NCI-H2227 (cell line): Measurements from ENCODE around the gene CLDN24.
A peak's percentile ranks its signal among the peaks of the same experiment; 100 is the strongest.

Experiments
- DNase-seq: peaks from one replicate; lab custom pipeline; 2025; ENCODE audit not compliant: unreplicated experiment; lab: John Stamatoyannopoulos, UW

The CLDN24 gene

DNA sequence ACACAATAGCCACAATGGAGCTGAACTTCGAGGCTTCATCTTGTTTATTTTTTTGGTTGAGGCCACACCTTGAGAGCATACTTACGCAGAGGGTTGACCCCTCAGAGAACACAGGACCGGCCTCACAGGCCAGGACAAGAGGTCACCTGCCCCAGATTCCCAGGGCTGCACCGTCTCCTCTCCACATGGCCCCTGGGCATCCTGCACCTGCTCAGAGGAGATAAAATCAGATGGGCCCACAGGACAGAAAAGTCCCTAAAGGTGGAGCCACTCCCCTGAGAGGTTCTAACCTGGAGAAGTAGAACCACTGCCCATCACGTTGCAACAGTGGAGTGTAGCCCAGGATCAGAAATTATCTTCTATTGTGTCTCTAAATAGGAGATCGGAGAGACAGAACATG, 1.1 kb upstream of the CLDN24 start:
- DNase-seq, result no peak

DNA sequence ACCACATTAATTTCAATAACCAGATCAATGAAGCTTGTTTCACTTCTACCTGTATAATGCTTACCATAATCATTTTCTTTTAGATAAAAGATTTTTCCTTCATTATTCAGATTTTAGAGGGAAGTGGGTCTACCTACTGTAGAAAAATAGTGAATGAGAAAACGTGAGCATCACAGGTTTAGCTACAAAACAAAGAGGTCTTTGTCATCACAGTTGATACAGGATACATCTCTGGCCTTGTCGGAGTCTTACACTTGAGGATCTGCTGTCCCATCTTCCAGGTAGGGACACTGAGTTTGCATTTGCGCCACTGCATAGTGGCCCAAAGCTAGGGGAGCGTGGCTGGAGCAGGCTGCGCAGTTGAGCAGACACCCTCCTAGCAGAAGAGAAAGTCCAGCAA, 710 bp downstream of the CLDN24 start:
- DNase-seq, result no peak

DNA sequence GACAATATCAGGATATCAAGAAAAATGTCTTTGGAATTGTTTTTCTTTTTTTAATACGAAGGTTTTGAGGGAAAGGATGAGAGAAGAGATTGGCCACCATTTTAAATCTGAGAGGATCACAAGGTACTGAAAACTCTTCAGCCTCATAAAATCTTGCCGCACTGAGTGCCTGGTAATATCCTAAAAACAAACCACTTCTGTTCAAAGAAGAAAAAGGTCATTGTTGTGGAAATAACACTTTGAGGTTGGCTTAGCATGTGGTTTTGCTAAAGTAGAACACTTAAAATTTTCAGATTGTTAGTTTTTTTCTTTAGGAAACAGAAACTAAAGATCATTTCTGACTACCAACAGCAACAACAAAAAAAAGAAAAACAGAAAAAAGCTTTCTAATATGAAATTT, 1.1 kb downstream of the CLDN24 start:
- no peak for DNase-seq

DNA sequence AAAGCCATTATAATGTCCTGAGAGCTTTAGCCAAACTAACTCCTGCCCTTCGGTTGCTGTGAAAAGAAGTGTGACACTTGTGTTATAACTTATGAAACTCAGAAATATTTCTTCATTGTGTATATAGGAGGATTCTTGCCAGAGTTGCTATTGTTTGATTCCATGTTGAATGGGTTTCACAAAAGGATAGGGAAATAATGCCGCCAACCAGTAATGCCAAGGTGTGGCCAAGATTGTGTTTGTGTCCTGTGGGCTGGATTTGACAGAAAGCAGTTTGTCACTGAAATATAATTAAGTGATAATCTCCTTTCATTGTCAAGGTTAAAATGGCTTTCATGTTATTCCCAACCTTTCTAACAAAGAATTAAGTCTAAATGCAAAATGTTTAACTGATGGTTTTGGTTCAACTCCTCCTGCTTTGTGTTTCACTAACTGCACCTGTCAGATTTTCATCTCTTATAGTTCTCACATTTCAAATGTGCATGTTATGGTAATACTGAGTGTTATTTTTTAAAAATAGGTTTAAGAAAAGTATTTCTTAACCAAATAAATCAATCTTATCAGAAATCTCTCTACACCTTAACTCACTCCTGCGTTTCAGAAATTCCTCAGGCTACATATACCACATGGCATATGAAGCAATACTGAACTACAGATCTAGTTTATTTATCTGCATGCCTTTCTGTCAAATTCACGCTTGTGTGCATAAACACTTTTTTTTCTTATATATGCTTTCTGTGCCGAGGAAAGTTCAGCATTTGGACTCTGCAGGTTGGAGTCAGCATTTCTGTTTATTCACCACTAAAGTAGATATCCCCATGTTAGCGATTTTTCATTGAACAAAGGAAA, 1.8 kb downstream of the CLDN24 start, which contains the start of gene CLDN22:
CLDN22 (minus strand) TSS at position 66 of the 849 bp plus-strand sequence; CDS start at position 8, 58 bp downstream.
- DNase-seq, result no peak

DNA sequence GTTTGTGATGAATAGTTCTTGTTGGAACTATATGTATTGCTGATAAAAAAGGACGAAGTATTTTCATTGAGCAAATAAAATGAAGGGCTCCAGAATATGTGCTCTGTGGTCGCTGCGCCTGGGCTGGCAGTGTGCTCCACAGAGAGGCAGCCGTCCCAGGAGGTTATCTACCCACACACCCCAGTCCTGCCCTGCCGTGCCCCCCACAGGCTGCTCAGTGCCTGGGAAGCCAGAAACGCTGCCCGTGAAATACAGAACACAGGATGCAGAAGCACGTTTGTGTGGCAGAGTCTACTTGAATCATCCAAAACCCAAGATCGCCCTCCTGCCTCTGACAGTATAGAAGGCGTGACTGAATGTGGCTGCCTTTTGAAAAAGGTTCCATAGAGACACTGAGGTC, 3.6 kb downstream of the CLDN24 start:
- DNase-seq, result no peak

DNA sequence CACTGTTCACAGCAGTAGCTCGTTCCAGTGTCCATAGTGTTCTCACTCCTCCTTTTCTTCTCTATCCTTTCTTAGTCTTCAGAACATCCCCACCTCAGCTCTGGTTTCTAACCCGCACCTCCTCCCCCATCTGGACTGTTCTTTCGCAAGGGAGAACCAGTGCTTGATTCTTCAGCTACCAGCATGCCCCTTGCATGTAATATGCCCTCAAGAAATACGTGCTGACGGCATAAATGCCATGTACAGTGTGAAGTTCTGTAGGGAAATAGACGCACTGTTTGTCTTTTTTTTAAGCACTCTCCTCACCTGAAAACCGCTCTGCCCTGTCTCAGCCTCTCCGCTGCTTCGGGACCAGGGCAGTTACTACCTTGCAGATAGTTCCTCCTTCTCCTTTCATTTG, 7.4 kb downstream of the CLDN24 start:
- no peak for DNase-seq

DNA sequence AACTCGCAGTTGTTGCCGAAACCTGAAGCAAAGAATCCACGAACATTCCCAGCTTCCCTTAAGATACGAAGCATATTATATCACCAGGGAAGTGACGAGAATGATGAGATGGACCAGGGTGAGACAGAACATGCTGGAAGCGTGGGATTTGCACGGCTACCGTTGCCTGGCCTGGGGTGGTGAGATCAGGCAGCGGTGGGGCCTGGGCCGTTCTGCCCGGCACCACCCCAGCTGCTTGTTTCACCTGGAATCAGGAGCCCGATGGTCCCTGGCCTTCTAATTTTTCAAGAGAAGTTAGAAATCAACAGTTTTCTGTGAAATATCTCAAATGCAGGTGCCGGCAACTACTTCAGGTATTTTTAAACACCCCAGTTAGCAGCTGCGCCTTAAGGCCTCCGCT, 7.9 kb downstream of the CLDN24 start:
- DNase-seq, result no peak

DNA sequence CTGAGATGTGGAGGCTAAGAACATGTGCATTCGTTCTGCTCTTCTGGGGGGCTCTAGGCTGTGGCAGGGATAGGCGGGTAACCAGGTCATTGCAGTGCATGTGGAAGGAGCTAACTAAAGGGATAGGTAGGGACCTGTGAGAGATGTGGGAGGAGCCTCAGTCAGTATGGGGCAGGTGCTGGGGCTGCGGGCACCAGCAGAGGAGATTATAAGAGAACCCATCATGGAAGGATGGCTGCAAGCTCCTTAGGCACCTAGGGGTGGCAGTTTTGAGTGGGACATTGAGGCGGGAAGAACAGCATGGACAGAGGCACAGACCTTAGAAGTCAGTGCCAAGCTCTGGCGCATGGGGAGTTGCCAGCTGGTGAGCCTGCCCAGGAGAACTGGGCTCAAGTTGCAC, 9.4 kb downstream of the CLDN24 start:
- no peak for DNase-seq

DNA sequence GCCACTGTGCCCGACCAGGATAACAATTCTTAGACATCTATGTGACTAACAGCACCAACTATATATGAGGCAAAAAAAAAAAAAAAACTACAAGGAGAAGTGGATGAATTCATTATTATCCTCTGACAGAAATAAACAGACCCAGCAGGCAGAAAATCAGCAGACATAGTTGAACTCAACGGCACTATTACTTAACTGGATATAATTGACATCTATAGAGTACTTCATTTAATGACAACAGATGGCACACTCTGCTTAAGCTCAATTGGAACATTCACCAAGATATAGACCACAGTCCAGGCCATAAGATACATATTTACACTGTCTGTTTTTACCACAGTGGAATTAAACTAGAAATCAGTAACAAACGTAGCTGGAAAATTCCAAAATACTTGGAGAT, 15.4 kb downstream of the CLDN24 start:
- DNase-seq, result peak; percentile 50

DNA sequence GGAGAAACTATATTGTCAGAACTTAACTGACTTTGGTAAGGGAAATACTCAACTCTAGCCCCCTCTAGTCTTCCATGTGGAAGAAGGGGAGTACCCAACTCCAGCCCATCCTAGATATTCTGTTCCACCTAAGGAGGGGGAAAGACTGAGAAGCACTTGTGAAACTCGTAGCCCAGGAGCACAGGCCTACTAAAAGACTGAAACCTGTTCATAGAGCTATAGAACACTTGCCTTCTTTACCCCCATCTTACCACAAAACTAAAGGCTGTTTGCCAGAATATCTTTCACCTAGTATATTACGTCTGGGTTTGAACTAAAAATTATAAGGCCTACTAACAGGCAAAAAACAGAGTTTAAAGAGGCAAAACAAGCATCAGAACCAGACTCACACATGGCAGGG, 17.7 kb downstream of the CLDN24 start:
- no peak for DNase-seq

DNA sequence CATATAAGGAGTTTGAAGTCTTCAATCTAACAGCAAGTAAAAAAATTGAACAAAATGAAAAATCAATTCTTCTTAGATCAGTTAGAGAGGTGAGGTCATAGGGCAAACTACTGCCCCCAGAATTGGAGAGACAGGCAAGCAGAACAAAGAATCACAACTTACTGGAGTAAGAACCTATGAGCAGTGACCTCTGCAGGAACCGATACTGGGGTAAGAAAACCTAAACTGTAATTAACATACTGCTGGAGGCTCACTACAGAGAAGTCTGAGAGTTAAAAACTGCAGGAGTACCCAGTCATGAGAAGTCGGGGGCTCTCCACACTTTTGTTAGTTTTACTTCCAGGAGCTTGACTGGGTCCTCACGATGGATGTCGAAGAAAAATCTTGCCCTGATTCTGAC, 18.2 kb downstream of the CLDN24 start:
- DNase-seq, result no peak

DNA sequence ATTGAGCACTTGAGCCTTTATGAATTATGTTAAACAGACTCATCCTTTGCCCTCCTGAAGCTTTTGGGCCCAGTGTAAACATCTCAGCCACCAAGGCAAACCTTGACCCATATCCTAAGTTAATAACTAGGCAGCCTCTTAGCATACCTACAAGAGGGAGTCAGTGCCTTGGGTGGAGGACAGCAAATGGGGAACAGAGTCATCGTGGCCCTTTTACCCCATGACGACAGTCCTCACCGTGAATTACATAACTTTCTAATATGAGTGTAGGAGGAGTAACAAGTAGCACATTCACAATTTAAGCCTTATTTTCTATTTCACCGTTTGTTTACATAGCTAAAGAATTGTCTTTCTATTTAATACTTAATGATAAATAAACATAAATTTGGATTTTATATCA, 18.9 kb downstream of the CLDN24 start:
- no peak for DNase-seq

DNA sequence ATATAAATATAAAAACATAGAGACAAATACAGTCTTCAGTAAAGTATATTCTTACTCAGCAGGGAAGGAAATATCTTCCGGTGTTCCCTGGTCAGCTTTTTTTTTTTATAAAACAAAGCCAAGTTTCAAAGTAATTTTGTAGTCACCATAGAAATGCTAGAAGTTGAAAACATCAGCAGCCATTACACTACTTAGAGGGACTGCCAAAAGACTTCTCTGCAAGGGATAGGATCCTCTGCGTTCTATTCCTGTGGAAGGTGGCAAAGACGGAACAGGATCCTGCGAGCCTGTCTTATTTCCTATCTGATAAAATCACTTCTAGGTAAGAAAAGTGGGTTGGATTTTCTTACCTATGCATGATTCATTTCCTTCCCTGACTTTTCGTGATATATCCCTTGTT, 21.6 kb downstream of the CLDN24 start:
- no peak for DNase-seq

DNA sequence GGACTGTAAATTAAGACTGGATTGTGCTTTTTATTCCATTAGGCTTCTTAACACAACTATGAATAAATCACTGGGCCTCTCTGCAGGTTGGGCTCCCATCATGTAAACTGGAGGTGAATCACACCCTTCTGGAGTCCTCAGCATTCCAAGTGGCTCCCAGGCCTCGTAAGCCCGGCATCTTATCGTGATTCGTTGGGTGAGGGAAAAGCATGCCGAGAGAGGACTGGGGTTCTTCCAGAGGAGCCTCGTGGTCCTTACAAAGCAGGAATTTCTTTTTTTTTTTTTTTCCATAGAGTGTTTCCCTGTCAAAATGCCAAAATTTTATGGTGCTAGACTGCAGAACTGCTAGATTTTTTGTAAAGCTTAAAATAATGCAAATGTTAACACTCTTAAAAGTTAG, 22.2 kb downstream of the CLDN24 start:
- DNase-seq, result peak; percentile 0

DNA sequence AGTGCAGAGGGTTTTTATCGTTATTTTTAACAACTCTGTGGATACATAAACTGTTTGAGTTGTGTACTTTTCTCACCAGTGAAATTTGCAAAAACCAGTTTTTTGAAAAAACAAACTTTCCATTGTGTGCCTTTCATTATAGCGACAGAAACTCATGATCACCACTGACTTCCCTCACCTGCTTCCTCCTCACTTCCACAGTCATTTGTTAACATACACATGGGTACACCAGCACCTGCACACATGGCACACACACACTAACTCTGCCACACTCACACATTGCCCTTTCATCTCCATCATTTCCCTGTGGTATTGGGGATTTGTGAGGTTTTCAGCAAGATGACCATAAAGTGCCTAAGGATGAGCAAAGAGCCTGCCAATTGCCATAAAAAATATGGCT, 22.8 kb downstream of the CLDN24 start:
- no peak for DNase-seq

DNA sequence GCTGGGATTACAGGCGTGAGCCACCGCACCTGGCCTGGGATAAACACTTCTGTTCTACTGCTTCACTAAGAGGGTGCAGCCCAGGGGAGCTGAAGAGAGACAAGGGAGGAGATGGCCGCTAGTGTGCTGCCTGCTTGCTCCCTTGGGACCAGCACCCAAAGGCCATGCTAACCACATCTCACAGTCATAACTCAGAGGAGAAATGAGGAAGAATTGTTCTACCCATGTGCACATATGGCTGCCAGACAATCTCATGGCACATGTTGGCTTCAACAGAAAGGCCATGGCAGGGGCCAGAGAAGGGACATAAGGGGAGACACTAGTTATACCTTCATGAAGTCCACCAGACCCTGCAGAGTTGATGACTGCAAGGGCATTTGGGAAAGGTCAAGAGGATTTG, 24.6 kb downstream of the CLDN24 start:
- no peak for DNase-seq

DNA sequence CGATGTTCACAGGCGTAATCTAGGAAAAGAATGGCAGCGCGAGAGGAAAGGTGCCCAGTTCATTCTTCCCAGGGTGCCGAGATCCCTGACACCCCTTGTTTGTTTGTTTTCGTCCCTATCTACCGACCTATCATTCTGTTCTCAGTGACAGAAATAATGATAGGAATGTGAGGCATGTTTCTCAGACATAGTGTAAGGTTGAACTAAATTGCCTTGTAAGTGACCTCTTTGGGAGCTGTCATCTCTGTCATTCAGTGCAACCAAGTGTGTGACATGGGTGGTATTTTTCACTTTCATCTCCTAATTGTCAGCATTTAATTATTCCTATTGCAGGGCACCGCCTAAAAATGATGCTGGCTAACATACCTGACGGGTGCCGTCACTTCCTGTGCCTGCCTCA, 26.5 kb downstream of the CLDN24 start:
- no peak for DNase-seq

DNA sequence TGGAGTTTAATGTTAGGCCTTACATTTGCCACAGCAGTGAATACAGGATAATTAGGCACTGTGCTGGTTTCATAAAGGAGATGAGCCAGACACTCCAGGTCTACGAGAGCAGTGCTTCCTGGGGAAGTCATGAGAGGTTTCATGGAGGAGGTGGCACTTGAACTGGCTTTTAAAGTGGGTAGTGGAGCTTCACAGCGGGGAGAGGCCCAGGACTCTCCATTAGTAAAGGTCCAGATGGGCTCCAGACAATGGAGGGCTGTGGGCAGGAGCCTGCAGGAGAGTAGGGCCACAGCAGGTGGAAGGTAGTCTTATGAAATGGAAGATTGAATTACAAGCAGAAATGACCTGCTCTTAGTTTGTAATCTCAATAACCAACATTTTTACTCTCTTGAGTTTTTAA, 31.2 kb downstream of the CLDN24 start:
- peak; percentile 9 for DNase-seq

DNA sequence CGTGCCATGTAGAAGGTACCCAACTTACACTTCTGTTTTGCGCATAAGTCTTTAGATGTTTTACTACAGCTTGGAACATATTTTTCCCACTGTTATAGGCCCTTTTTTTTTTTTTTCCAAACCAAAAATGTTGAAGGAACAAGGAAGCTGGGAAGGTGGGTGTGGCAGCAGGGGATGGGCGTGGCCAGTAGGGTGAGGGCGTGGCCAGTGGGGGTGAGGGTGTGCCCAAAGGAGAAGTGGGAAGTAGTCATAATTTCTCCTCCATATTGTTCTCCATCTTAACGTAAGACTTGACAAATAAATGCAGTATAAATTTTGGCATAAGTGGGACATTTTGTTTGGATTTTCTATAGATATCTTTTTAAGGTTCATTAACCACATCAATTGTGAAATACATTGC, 32.5 kb downstream of the CLDN24 start:
- peak; percentile 2 for DNase-seq

DNA sequence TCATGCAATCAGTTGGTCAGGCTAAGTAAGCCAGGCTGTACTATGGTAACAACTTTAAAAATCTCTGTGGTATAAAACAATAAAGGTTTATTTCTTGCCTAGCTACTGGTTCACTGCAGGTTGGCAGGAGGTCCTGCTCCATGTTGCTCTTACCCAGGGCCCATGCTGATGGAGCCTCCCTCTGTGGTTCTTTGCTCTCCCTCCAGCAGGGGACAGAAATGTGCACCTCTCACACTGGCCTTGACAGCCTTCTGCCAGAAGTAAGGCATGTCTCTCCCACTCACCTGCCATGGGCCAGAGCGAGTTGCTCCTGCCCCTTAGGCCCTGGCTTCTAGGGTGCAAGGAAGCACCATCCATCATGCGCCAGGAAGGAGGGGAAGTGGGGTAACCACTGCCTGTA, 33.3 kb downstream of the CLDN24 start:
- no peak for DNase-seq

DNA sequence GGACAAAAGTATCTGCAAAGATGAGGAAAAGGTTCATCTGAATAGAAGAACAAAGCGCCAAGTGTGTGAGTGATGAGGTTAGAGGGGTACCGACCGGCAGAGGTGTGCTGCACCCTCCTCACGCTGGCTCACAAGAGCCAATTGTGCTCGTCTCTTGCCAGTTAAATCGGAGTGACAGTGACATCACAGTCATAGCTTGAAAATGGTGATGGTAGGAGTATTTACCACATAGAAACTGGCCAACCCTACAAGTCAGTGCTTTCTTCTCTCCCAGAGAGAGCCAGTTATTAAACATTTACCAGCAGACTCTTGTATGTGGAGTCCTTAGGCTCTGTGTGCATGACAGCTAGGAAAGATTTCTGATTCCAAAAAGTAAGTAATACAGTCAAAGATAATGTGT, 34.5 kb downstream of the CLDN24 start:
- DNase-seq, result no peak

DNA sequence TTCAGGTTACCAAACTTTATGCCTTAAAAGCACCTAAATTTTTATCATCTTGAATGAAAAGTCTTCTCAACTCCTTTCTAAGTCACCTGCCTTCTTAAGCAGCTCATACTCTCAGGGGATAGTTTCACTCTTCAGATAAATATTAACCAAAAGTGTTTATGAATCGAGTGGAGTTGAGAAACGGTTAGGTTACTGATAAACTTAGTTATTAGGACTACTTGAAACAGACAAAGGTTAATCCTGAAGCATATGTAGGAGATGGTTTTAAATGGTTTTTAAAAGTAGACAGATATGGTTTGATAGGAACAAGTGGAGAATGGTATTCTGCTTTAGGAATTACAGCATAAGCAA, 34.9 kb downstream of the CLDN24 start:
- no peak for DNase-seq

DNA sequence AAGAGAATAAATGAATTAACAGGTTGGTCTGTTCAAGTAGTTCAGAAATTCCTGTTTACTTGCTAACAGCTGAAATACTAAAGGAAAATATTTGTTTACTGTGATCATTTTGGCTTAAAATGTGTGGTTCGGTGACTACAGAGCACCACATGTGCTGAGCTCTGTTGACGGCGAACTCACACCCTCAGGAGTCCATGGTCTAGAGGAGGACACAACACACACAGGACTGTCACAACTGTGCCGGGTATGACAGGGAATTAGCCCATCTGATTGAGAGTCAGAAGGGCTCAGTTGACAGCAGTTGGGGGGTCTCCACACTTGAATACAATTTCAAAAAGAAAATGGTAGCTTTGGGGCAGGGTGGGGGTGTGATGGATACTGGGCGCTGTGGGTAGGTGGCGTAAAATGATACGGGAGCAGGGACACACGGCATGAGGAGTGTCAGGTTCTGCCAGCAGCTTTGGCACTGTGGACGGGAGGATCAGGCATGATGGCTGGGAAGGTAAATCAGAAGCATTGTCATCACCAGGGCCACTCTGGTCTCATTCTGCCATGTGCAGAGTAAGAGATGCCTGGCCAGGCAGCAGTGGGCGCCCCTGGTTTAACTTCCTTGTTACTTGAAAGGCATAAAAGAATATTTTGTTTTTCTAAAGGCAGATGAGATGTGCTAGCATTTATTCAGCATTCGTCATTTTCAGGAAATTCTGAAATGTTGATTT, 35.5 kb downstream of the CLDN24 start:
- DNase-seq, result no peak
